ENCODE data around the gene SRRT. TPM values are rescaled to one million over a fixed set of nuclear protein-coding genes. Genes with fewer than 3 reads are reported as not detected.

SRRT gene
- total RNA-seq, 1 experiment from 2014 or later = 65.8 TPM

Small RNA genes within 50 kb of the gene (small RNA-seq; reads per million reads assigned to genes)
- gene RN7SL549P (not detected), gene RPS29P15 (not detected)

Other genes starting within 250 kb of the SRRT start
- 4.2 and 12.0 TPM in 2 replicates for gene TFR2, start 233.6 kb upstream of the SRRT start, total RNA-seq (2014; rRNA removed; shearing (Covaris generic); ENCODE audit: low replicate concordance)
- not detected in 2 replicates for gene ACTL6B, start 218.7 kb upstream of the SRRT start, total RNA-seq (2014; rRNA removed; shearing (Covaris generic); ENCODE audit: low replicate concordance)
- 65.0 and 101 TPM in 2 replicates for gene GNB2, start 201.4 kb upstream of the SRRT start, total RNA-seq (2014; rRNA removed; shearing (Covaris generic); ENCODE audit: low replicate concordance)
- 16.3 and 38.2 TPM in 2 replicates for gene GIGYF1, start 180.9 kb upstream of the SRRT start, total RNA-seq (2014; rRNA removed; shearing (Covaris generic); ENCODE audit: low replicate concordance)
- 29.7 and 72.8 TPM in 2 replicates for gene POP7, start 169.0 kb upstream of the SRRT start, total RNA-seq (2014; rRNA removed; shearing (Covaris generic); ENCODE audit: low replicate concordance)
- gene EPO, start 154.6 kb upstream of the SRRT start, total RNA-seq (2014; rRNA removed; shearing (Covaris generic); ENCODE audit: low replicate concordance) = not detected in 2 replicates
- not detected in 2 replicates for gene ZAN, start 141.5 kb upstream of the SRRT start, total RNA-seq (2014; rRNA removed; shearing (Covaris generic); ENCODE audit: low replicate concordance)
- 9.3 and 21.6 TPM in 2 replicates for gene EPHB4, start 47.6 kb upstream of the SRRT start, total RNA-seq (2014; rRNA removed; shearing (Covaris generic); ENCODE audit: low replicate concordance)
- gene SLC12A9, start 22.4 kb upstream of the SRRT start, total RNA-seq (2014; rRNA removed; shearing (Covaris generic); ENCODE audit: low replicate concordance) = 21.0 and 33.9 TPM in 2 replicates
- 19.5 and 30.5 TPM in 2 replicates for gene TRIP6, start 7.7 kb upstream of the SRRT start, total RNA-seq (2014; rRNA removed; shearing (Covaris generic); ENCODE audit: low replicate concordance)
- gene UFSP1, start 14.6 kb downstream of the SRRT start, total RNA-seq (2014; rRNA removed; shearing (Covaris generic); ENCODE audit: low replicate concordance) = 3.3 and 17.2 TPM in 2 replicates
- not detected in 2 replicates for gene ACHE, start 20.8 kb downstream of the SRRT start, total RNA-seq (2014; rRNA removed; shearing (Covaris generic); ENCODE audit: low replicate concordance)
- not detected in 2 replicates for gene MUC3A, start 74.4 kb downstream of the SRRT start, total RNA-seq (2014; rRNA removed; shearing (Covaris generic); ENCODE audit: low replicate concordance)
- gene MUC12, start 94.5 kb downstream of the SRRT start, total RNA-seq (2014; rRNA removed; shearing (Covaris generic); ENCODE audit: low replicate concordance) = not detected in 2 replicates
- gene MUC17, start 145.0 kb downstream of the SRRT start, total RNA-seq (2014; rRNA removed; shearing (Covaris generic); ENCODE audit: low replicate concordance) = not detected in 2 replicates
- gene TRIM56, start 210.4 kb downstream of the SRRT start, total RNA-seq (2014; rRNA removed; shearing (Covaris generic); ENCODE audit: low replicate concordance) = 8.1 and 14.0 TPM in 2 replicates

All from Karpas-422 (cell line).